GM12878 (cell line): ENCODE data around the gene HIP1. TPM values are rescaled to one million over a fixed set of nuclear protein-coding genes. Genes with fewer than 3 reads are reported as not detected.

Experiments used
- ATAC-seq: fragments of 200-7000 bp; cut with Tn5 transposase; 3 replicates; pipeline ENCODE4 v1.9.1; 2020; ENCODE audit warnings: mild to moderate bottlenecking, moderate library complexity
- BruUV-seq: library from RNA; stranded (reverse); fragments of 400-500 nt; replicated peaks from 2 replicates; lab custom pipeline; 2021; lab: Mats Ljungman, UMichigan
- CTCF ChIA-PET: fragments of 300-600 bp; sonication (Branson Sonifier 250); formaldehyde crosslinking; extraction: SDS; loops from one replicate; lab custom pipeline; 2021; ENCODE audit warnings: inconsistent platforms; lab: Yijun Ruan, JAX
- POLR2A ChIA-PET: fragments of 350-600 bp; formaldehyde crosslinking; extraction: SDS; loops from one replicate; lab custom pipeline; 2021; ENCODE audit warnings: inconsistent platforms; lab: Charles Lee
- RAD21 ChIA-PET: fragments of 300-600 bp; sonication (Branson Sonifier 250); formaldehyde crosslinking; loops from one replicate; lab custom pipeline; 2023; ENCODE audit warnings: antibody characterized with exemption; ENCODE audit not compliant: unreplicated experiment; lab: Charles Lee
- SMC1A ChIA-PET: fragments of 300-600 bp; sonication (Branson Sonifier 250); formaldehyde crosslinking; loops from one replicate; lab custom pipeline; 2023; ENCODE audit not compliant: unreplicated experiment, uncharacterized antibody; lab: Charles Lee
- DNase-seq: peaks from one replicate; pipeline ENCODE4 v3.0.0-alpha.2; 2011; ENCODE audit warnings: low read depth, low spot score
- FAIRE-seq: peaks from 3 replicates; lab custom pipeline; 2011; peaks lifted over from hg19 to GRCh38; lab: Jason Lieb, UNC
- H2AFZ ChIP-seq: 2 replicates; pipeline ENCODE4 v1.6.0; 2011; ENCODE audit warnings: low read depth, low read length, control low read depth; ENCODE audit not compliant: control insufficient read depth
- H3K27ac ChIP-seq: 2 replicates; pipeline ENCODE4 v1.5.1; 2011; ENCODE audit warnings: control low read depth; ENCODE audit not compliant: control insufficient read depth, insufficient read depth
- H3K27me3 ChIP-seq, 2 experiments: replicated peaks in 1 of 2; 2 replicates each; pipeline versions ENCODE4 v1.6.0 to v1.6.1; 2011; ENCODE audit warnings: low read length in 1 of 2; ENCODE audit not compliant: control insufficient read depth in 2 of 2, insufficient read depth in 2 of 2
- H3K36me3 ChIP-seq, 2 experiments: 2 replicates each; pipeline ENCODE4 v1.5.1; 2011; ENCODE audit warnings: low read length in 1 of 2; ENCODE audit not compliant: control insufficient read depth in 2 of 2, insufficient read depth in 2 of 2
- H3K4me1 ChIP-seq: 2 replicates; pipeline ENCODE4 v1.6.1; 2011; ENCODE audit warnings: mild to moderate bottlenecking, low read length, moderate library complexity, mixed read lengths; ENCODE audit not compliant: control insufficient read depth, insufficient read depth
- H3K4me2 ChIP-seq: 2 replicates; pipeline ENCODE4 v1.6.0; 2011; ENCODE audit warnings: control low read depth; ENCODE audit not compliant: control insufficient read depth, insufficient read depth
- H3K4me3 ChIP-seq: fragments of 200-600 bp; sonication (generic); 2 replicates; pipeline ENCODE4 v1.5.1; 2016
- H3K79me2 ChIP-seq: 2 replicates; pipeline ENCODE4 v1.6.0; 2011; ENCODE audit warnings: low read length; ENCODE audit not compliant: control insufficient read depth, insufficient read depth
- H3K9ac ChIP-seq: 2 replicates; pipeline ENCODE4 v1.8.0; 2011; ENCODE audit warnings: low read length, control low read depth, mixed read lengths; ENCODE audit not compliant: control insufficient read depth, insufficient read depth
- H3K9me3 ChIP-seq: replicated peaks from 3 replicates; pipeline ENCODE4 v1.5.1; 2011; ENCODE audit warnings: mild to moderate bottlenecking, low read length; ENCODE audit not compliant: control insufficient read depth, insufficient read depth
- H4K20me1 ChIP-seq: 2 replicates; pipeline ENCODE4 v1.6.0; 2011; ENCODE audit not compliant: control insufficient read depth, insufficient read depth
- ATF7 ChIP-seq: fragments of 450-650 bp; IDR thresholded peaks from 2 replicates; pipeline ENCODE4 v1.6.1; 2016; ENCODE audit warnings: low read depth, mild to moderate bottlenecking
- BCL11A ChIP-seq: IDR thresholded peaks from 2 replicates; pipeline ENCODE4 v1.6.1; 2011; ENCODE audit warnings: low read depth, low read length
- BMI1 ChIP-seq: fragments of 450-650 bp; IDR thresholded peaks from 2 replicates; pipeline ENCODE4 v1.6.1; 2016; ENCODE audit warnings: mild to moderate bottlenecking, moderate library complexity, borderline replicate concordance
- CBX5 ChIP-seq: sonication (generic); IDR thresholded peaks from 2 replicates; pipeline ENCODE4 v1.6.1; 2016; ENCODE audit warnings: low read depth, moderate library complexity, mild to moderate bottlenecking, inconsistent platforms
- CEBPB ChIP-seq, 2 experiments: fragments of 150-350 bp in 1 of 2; IDR thresholded peaks; 2 replicates each; pipeline ENCODE4 v1.6.1; 2012 to 2014; ENCODE audit warnings: low read depth in 2 of 2, low read length in 2 of 2, borderline replicate concordance in 1 of 2, inconsistent platforms in 1 of 2
- EGR1 ChIP-seq, 2 experiments: IDR thresholded peaks; 1 replicate in 1 of 2; 2 replicates in 1 of 2; pipeline ENCODE4 v1.6.1; 2011 to 2012; ENCODE audit warnings: low read depth in 2 of 2, low read length in 2 of 2, borderline replicate concordance in 1 of 2, mild to moderate bottlenecking in 1 of 2, moderate library complexity in 1 of 2
- FOS ChIP-seq: IDR thresholded peaks from 3 replicates; pipeline ENCODE4 v1.6.1; 2011; ENCODE audit warnings: borderline replicate concordance; ENCODE audit not compliant: insufficient read length; ENCODE audit errors: extremely low read depth
- HDGF ChIP-seq: fragments of 450-650 bp; IDR thresholded peaks from 2 replicates; pipeline ENCODE4 v1.6.1; 2016; ENCODE audit warnings: antibody characterized with exemption
- MXI1 ChIP-seq: fragments of 150-350 bp; IDR thresholded peaks from 2 replicates; pipeline ENCODE4 v1.6.1; 2011; ENCODE audit warnings: low read depth, mild to moderate bottlenecking, inconsistent platforms, low read length, improper control_type of control experiment
- NBN ChIP-seq: fragments of 450-650 bp; IDR thresholded peaks from 2 replicates; pipeline ENCODE4 v1.6.1; 2016
- NFYB ChIP-seq: IDR thresholded peaks from 2 replicates; pipeline ENCODE4 v1.6.1; 2011; ENCODE audit warnings: low read depth, mild to moderate bottlenecking, low read length, improper control_type of control experiment, moderate library complexity; ENCODE audit not compliant: insufficient read depth
- PML ChIP-seq: IDR thresholded peaks from 2 replicates; pipeline ENCODE4 v1.6.1; 2012; ENCODE audit warnings: low read length, inconsistent platforms
- POLR2A ChIP-seq: IDR thresholded peaks from 2 replicates; pipeline ENCODE4 v1.6.1; 2011; ENCODE audit warnings: low read depth, mild to moderate bottlenecking, low read length
- RELA ChIP-seq: fragments of 450-650 bp; IDR thresholded peaks from 2 replicates; pipeline ENCODE4 v1.8.0; 2014; ENCODE audit warnings: borderline replicate concordance; ENCODE audit not compliant: partially characterized antibody
- ZNF24 ChIP-seq: fragments of 450-650 bp; IDR thresholded peaks from 2 replicates; pipeline ENCODE4 v1.6.1; 2017; ENCODE audit warnings: antibody characterized with exemption, mild to moderate bottlenecking
- WGBS: methylation state at CpG from one replicate; pipeline ENCODE4 v1.1.6; 2016; ENCODE audit warnings: low lambda C conversion rate; ENCODE audit not compliant: insufficient replicate concordance, insufficient coverage; ENCODE audit errors: missing lambda C conversion rate; 5-methylcytosine and 5-hydroxymethylcytosine counted together
- in situ Hi-C: fragments of 300-500 bp; cut with MboI; formaldehyde crosslinking; loops from 9 replicates; pipeline ENCODE4 v1.14.3; 2018; ENCODE audit warnings: mixed read lengths
- intact Hi-C: fragments of 100-400 bp; cut with micrococcal nuclease; formaldehyde crosslinking; loops from one replicate; pipeline ENCODE4 v1.14.2; 2022; ENCODE audit not compliant: unreplicated experiment
- polyA plus RNA-seq, 11 experiments: library from polyadenylated mRNA; depleted of rRNA in 4 of 11; unstranded in 6 of 11; stranded (reverse) in 5 of 11; fragments of >200 nt; fragmentation: Nextera tagmentation in 4 of 11; fragmentation: Illumina TruSeq in 1 of 11; extraction: Ambion mirVana in 4 of 11; extraction: Trizol in 1 of 11; gene quantifications; 1 replicate in 1 of 11; 2 replicates in 10 of 11; pipeline versions ENCODE4 v1.2.1 to v1.2.3, GENCODE V29; 2011 to 2016; ENCODE audit warnings: inconsistent platforms in 2 of 11, missing spikeins in 2 of 11, low read depth in 1 of 11
- total RNA-seq, 4 experiments: library from RNA; depleted of rRNA in 3 of 4; stranded (reverse); fragments of >200 nt in 3 of 4; fragmentation: Illumina TruSeq in 1 of 4; extraction: Trizol in 1 of 4; gene quantifications; 2 replicates each; pipeline versions ENCODE4 v1.2.1 to v1.2.3, GENCODE V29; 2013 to 2021
- TF ChIP-seq, protein P1 (sequence below): IDR thresholded peaks from 2 replicates; pipeline ENCODE4 v1.6.1; 2011; ENCODE audit warnings: borderline replicate concordance, low read depth, mild to moderate bottlenecking, moderate library complexity, low read length; ENCODE audit not compliant: insufficient read depth, poor library complexity, severe bottlenecking
- TF ChIP-seq, protein P2 (sequence below): IDR thresholded peaks from 2 replicates; pipeline ENCODE4 v1.6.1; 2011; ENCODE audit warnings: mild to moderate bottlenecking, low read depth, low read length, moderate library complexity; ENCODE audit not compliant: insufficient replicate concordance

Gene HIP1
- total and polyA plus RNA-seq, 10 of the 15 experiments (the other 5 are each of a cell fraction or from before 2014, with no cell fraction given): 1.2 to 9.7 (median 3.2) TPM

DNA sequence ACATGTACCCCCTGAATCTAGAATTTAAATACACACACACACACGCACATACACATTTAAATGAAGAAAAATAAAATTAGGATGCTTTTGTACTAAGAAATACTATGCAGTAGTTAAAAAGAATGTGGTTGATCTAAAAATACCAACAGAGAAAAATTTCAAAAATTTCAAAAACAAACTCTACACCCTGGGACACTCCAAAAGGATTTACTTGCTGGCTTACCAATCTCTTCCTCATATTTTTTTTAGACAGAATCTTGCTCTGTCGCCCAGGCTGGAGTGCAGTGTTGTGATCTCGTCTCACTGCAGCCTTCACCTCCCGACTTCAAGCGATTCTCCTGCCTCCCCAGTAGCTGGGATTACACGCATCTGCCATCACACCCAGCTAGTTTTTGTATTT lies 80.9 kb downstream of the HIP1 start:
- in situ Hi-C loops: no loop called here
- CTCF ChIA-PET: no interaction called here
- no peak for ATAC-seq
- Histone ChIP-seq H3K4me2 (no peak overlapping the region), H4K20me1 (no peaks in the 10 kb centered on the region)
- TF ChIP-seq NBN (no peak), ATF7 (no peak), EGR1 (IDR thresholded peaks at IDR 0.05; ENCODE audit: borderline replicate concordance in 1 of 2, low read depth in 2 of 2, low read length in 2 of 2) (no peak), HDGF (no peak), BCL11A (no peak), MXI1 (no peak), FOS (no peak), NFYB (no peak), CBX5 (no peak), RELA (no peak), BMI1 (no peak), PML (no peak), ZNF24 (no peak), CEBPB (IDR thresholded peaks at IDR 0.05; ENCODE audit: borderline replicate concordance in 1 of 2, low read depth in 2 of 2, low read length in 2 of 2) (no peak), POLR2A (no peak)
- TF ChIP-seq, protein P1, sequence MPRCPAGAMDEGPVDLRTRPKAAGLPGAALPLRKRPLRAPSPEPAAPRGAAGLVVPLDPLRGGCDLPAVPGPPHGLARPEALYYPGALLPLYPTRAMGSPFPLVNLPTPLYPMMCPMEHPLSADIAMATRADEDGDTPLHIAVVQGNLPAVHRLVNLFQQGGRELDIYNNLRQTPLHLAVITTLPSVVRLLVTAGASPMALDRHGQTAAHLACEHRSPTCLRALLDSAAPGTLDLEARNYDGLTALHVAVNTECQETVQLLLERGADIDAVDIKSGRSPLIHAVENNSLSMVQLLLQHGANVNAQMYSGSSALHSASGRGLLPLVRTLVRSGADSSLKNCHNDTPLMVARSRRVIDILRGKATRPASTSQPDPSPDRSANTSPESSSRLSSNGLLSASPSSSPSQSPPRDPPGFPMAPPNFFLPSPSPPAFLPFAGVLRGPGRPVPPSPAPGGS: no peak
- TF ChIP-seq, protein P2, sequence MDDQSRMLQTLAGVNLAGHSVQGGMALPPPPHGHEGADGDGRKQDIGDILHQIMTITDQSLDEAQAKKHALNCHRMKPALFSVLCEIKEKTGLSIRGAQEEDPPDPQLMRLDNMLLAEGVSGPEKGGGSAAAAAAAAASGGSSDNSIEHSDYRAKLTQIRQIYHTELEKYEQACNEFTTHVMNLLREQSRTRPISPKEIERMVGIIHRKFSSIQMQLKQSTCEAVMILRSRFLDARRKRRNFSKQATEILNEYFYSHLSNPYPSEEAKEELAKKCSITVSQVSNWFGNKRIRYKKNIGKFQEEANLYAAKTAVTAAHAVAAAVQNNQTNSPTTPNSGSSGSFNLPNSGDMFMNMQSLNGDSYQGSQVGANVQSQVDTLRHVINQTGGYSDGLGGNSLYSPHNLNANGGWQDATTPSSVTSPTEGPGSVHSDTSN: no peak
- TF ChIP-seq, all 136 proteins: peak for 0
- FAIRE-seq (no peak), DNase-seq (no peak)
- intact Hi-C loops: no loop called here
- Histone ChIP-seq H2AFZ (no peak overlapping the region), H3K9ac (no peak overlapping the region), H3K4me1 (peaks cover 15% of the 10 kb centered on the region), H3K4me3 (no peak overlapping the region), H3K36me3 (no peaks in the 10 kb centered on the region), H3K79me2 (no peaks in the 10 kb centered on the region), H3K9me3 (no peaks in the 10 kb centered on the region), H3K27ac (no peak overlapping the region), H3K27me3 (no peaks in the 10 kb centered on the region)
- ChIA-PET POLR2A (no interaction called here), SMC1A (interaction anchor here (1.9 kb wide), 1 partner anchor 83 kb away, joined by 6 read pairs; no protein-coding TSS in a partner anchor), RAD21 (interaction anchor here (0.7 kb wide), 1 partner anchor 84 kb away, joined by 5 read pairs; no protein-coding TSS in a partner anchor)
- BruUV-seq: no TSS peak
- WGBS: 85% methylated on average over 6 of the region's 6 CpGs
